ENCODE data around the gene HLA-DRB5.
"Not testable (repeated sequence)": the region's sequence is repeated elsewhere in the genome, so short reads cannot be mapped to it uniquely, and the experiment has no call there.

The HLA-DRB5 gene

DNA sequence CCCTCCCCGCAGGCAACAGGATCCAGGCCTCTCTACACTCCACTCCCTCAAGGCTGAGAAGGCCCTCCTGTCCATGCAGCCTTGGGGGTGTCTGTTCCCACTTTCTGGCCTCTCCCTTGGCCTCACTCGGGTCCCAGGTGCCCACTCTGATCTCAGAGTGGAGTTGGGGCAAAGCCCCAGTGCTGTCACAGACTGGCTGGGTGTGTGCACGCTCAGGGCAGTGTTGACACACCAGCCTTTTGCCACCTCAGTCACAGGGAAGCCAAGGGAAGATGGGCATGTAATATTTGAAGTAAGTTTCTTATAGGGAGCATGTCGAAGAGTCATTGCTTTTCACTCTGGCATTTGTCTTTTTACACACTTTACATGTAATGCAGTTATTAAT is 45.5 kb downstream of the HLA-DRB5 start:
- Histone ChIP-seq H3K27me3 (ENCODE audit: insufficient read depth, low read length, poor library complexity) (peaks cover 12% of the 10 kb centered on the region), H2AFZ (ENCODE audit: low read depth, low read length) (no peak overlapping the region), H3K4me2 (ENCODE audit: insufficient read depth, low read length) (no peak overlapping the region), H3K4me3 (ENCODE audit: low read depth in 1 of 2, low read length in 2 of 2) (no peak overlapping the region), H3K4me1 (ENCODE audit: insufficient read depth, low read length) (no peaks in the 10 kb centered on the region), H3K9me3 (ENCODE audit: insufficient read depth, low read length, severe bottlenecking) (no peaks in the 10 kb centered on the region), H3K9ac (ENCODE audit: low read depth, low read length) (no peak overlapping the region), H3K27ac (ENCODE audit: low read length) (no peak overlapping the region), H3K36me3 (ENCODE audit: insufficient read depth, low read length) (no peaks in the 10 kb centered on the region), H3K79me2 (ENCODE audit: insufficient read depth, low read length) (no peaks in the 10 kb centered on the region), H4K20me1 (ENCODE audit: insufficient read depth, low read length) (no peaks in the 10 kb centered on the region)
- DNase-seq: no peak
- TF ChIP-seq EZH2 (IDR thresholded peaks at IDR 0.05; ENCODE audit: borderline replicate concordance, low read depth, low read length, severe bottlenecking): no peak
- TF ChIP-seq, protein P1, sequence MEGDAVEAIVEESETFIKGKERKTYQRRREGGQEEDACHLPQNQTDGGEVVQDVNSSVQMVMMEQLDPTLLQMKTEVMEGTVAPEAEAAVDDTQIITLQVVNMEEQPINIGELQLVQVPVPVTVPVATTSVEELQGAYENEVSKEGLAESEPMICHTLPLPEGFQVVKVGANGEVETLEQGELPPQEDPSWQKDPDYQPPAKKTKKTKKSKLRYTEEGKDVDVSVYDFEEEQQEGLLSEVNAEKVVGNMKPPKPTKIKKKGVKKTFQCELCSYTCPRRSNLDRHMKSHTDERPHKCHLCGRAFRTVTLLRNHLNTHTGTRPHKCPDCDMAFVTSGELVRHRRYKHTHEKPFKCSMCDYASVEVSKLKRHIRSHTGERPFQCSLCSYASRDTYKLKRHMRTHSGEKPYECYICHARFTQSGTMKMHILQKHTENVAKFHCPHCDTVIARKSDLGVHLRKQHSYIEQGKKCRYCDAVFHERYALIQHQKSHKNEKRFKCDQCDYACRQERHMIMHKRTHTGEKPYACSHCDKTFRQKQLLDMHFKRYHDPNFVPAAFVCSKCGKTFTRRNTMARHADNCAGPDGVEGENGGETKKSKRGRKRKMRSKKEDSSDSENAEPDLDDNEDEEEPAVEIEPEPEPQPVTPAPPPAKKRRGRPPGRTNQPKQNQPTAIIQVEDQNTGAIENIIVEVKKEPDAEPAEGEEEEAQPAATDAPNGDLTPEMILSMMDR (IDR thresholded peaks at IDR 0.05; ENCODE audit: borderline replicate concordance, extremely low read depth, low read length, poor library complexity, severe bottlenecking): no peak
- no peak for ATAC-seq (ENCODE audit: insufficient read depth, low read depth)

DNA sequence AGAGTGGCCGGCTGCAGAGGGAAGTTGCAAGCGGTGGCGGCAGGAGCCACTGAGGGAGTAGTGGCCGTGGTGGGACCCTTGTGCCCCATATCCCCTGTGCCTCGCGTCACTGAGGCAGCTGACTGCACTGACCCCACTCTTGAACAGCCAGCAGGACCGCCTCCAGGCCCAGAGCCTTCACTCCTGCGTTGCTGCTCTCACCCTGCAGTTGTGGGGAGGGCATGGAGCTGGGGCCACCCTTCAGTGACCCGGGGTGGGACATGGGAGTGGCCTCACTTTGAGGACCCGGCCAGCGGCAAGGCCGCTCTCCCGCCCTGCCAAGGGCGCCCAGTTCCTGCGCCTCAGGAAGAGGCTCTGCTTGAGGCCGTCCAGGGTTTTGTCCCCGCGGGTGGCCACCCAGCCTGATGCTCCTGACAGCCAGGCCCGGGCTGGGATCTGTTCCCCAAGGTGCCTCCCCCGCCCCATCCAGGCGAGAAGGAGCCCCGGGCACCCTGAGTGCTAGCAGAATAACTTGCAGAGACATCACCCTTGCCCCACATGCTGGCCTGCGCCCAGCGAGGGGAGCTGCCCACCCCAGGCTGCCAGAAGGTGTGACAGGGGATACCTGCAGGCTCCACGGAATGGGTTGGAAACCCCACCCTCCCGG is 46.0 kb downstream of the HLA-DRB5 start:
- Histone ChIP-seq H3K27me3 (ENCODE audit: insufficient read depth, low read length, poor library complexity) (peaks cover 12% of the 10 kb centered on the region), H3K4me1 (ENCODE audit: insufficient read depth, low read length) (no peaks in the 10 kb centered on the region), H3K9ac (ENCODE audit: low read depth, low read length) (no peak overlapping the region), H3K79me2 (ENCODE audit: insufficient read depth, low read length) (no peaks in the 10 kb centered on the region), H3K27ac (ENCODE audit: low read length) (no peak overlapping the region), H3K4me3 (ENCODE audit: low read depth in 1 of 2, low read length in 2 of 2) (no peak overlapping the region), H2AFZ (ENCODE audit: low read depth, low read length) (no peak overlapping the region), H3K4me2 (ENCODE audit: insufficient read depth, low read length) (no peak overlapping the region), H3K9me3 (ENCODE audit: insufficient read depth, low read length, severe bottlenecking) (no peaks in the 10 kb centered on the region), H3K36me3 (ENCODE audit: insufficient read depth, low read length) (no peaks in the 10 kb centered on the region), H4K20me1 (ENCODE audit: insufficient read depth, low read length) (no peaks in the 10 kb centered on the region)
- DNase-seq (no peak), ATAC-seq (ENCODE audit: insufficient read depth, low read depth) (no peak)
- TF ChIP-seq, protein P1 (IDR thresholded peaks at IDR 0.05; ENCODE audit: borderline replicate concordance, extremely low read depth, low read length, poor library complexity, severe bottlenecking): no peak
- no peak for TF ChIP-seq EZH2 (IDR thresholded peaks at IDR 0.05; ENCODE audit: borderline replicate concordance, low read depth, low read length, severe bottlenecking)

DNA sequence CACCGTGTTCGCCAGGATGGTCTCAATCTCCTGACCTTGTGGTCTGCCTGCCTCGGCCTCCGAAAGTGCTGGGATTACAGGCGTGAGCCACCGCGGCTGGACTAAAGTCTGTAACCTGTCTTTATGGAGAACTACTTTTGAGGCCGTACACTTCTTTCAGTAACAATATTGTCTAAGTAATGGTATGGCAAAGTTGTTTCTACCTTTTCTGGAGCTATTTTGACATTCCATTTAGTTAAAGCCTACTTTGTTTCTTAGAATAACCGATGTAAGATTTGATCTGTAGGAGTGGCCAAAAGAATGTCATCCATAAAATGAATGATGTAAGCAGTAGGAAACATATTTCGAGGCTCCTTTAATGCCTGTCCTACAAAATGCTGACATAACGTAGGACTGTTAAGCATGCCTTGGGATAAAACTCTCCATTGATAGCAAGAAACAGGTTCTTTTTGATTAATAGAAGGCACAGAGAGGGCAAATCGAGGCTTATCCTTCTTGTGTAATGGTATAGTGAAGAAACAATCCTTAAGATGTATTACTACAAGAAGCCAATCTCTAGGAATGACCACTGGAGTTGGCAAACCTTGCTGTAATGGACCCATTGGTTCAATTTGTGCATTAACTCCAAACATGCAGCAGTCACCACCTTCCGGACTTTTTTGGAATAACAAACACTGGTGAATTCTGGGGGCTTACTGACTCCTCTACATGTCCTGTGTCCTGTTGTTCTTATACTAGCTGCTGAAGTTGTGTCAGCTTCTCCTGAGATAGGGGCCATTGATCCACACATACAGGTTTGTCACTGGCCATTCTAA is 54.5 kb downstream of the HLA-DRB5 start:
- Histone ChIP-seq H3K4me1 (ENCODE audit: insufficient read depth, low read length) (no peaks in the 10 kb centered on the region), H3K27me3 (ENCODE audit: insufficient read depth, low read length, poor library complexity) (peaks cover 16% of the 10 kb centered on the region), H3K4me3 (ENCODE audit: low read depth in 1 of 2, low read length in 2 of 2) (no peak overlapping the region), H2AFZ (ENCODE audit: low read depth, low read length) (no peak overlapping the region), H3K36me3 (ENCODE audit: insufficient read depth, low read length) (no peaks in the 10 kb centered on the region), H3K79me2 (ENCODE audit: insufficient read depth, low read length) (no peaks in the 10 kb centered on the region), H3K4me2 (ENCODE audit: insufficient read depth, low read length) (no peak overlapping the region), H4K20me1 (ENCODE audit: insufficient read depth, low read length) (no peaks in the 10 kb centered on the region), H3K9me3 (ENCODE audit: insufficient read depth, low read length, severe bottlenecking) (no peaks in the 10 kb centered on the region), H3K27ac (ENCODE audit: low read length) (no peak overlapping the region), H3K9ac (ENCODE audit: low read depth, low read length) (no peak overlapping the region)
- no peak for ATAC-seq (ENCODE audit: insufficient read depth, low read depth)
- TF ChIP-seq, protein P1 (IDR thresholded peaks at IDR 0.05; ENCODE audit: borderline replicate concordance, extremely low read depth, low read length, poor library complexity, severe bottlenecking): no peak
- no peak for TF ChIP-seq EZH2 (IDR thresholded peaks at IDR 0.05; ENCODE audit: borderline replicate concordance, low read depth, low read length, severe bottlenecking)
- DNase-seq: no peak

DNA sequence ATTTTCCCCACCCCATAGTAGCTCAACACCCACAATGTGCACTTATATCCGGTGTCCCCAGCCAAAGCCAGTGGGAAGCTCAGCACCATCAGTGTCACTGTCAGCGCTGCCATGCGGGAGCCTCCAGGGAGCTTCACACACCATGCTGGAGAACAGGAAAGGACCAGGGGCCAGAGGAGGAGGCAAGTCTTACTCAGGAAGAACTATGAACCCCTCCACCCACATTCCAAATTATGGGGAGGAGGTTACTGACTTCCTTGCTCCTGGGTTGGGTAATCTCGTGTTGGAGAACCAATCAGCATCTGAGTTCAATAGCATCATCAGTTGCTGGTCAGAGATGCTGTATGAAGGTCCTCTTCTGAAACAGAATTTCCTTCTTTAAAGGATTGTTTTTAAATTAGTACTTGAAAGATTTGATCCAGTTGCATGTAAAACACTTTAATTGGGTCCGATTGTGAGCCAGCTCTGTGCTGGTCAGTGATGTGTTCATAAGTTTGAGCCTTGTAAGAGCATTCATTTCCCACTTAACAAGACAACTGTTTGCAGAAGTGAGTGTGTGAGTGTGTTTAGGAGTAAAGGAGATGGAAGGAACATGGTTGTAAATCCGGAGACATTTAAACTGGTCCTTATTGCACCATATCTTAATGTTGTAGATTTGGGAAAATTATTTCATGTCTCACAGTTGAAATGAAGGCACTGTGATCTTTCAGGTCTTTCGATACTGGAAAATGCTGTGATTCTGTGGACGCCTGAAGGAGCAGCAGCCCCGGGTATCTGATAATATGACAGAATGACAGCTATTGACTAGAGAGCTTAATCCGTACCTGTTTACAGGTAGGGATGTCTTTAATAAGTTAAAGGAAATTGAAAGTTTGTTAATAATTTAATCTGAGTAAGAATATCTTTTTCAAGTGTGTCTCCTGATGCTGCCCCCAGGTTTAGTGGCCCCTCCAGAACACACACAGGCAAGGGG is 56.4 kb downstream of the HLA-DRB5 start:
- not testable (repeated sequence) for H4K20me1 ChIP-seq (ENCODE audit: insufficient read depth, low read length); H3K4me2 ChIP-seq (ENCODE audit: insufficient read depth, low read length); H3K4me1 ChIP-seq (ENCODE audit: insufficient read depth, low read length); DNase-seq; H3K4me3 ChIP-seq (ENCODE audit: low read depth in 1 of 2, low read length in 2 of 2); H3K9ac ChIP-seq (ENCODE audit: low read depth, low read length); H3K9me3 ChIP-seq (ENCODE audit: insufficient read depth, low read length, severe bottlenecking); H3K27ac ChIP-seq (ENCODE audit: low read length); H3K79me2 ChIP-seq (ENCODE audit: insufficient read depth, low read length); H2AFZ ChIP-seq (ENCODE audit: low read depth, low read length); H3K36me3 ChIP-seq (ENCODE audit: insufficient read depth, low read length)
- peaks cover 14% of the 10 kb centered on the region for H3K27me3 ChIP-seq (ENCODE audit: insufficient read depth, low read length, poor library complexity)
- peak; percentile 72 for ATAC-seq (ENCODE audit: insufficient read depth, low read depth)

Data from DND-41 (cell line).